ACC112 (cell line): ENCODE data around the gene GKN2.

Source experiments
- H2AFZ ChIP-seq: fragments of 200-600 bp; sonication (generic); one replicate; pipeline ENCODE4 v1.6.0; 2017; ENCODE audit warnings: antibody characterized with exemption, low read length; ENCODE audit not compliant: unreplicated experiment
- H3K27ac ChIP-seq: fragments of 200-600 bp; sonication (generic); 2 replicates; pipeline ENCODE4 v1.5.1; 2014; ENCODE audit warnings: low read depth, mild to moderate bottlenecking, antibody characterized with exemption, low read length, moderate library complexity
- H3K27me3 ChIP-seq: fragments of 200-600 bp; sonication (generic); 2 replicates; pipeline ENCODE4 v1.6.1; 2014; ENCODE audit warnings: mild to moderate bottlenecking, antibody characterized with exemption, low read length, moderate library complexity, mixed read lengths; ENCODE audit not compliant: insufficient read depth
- H3K36me3 ChIP-seq: fragments of 200-600 bp; sonication (generic); 2 replicates; pipeline ENCODE4 v1.6.1; 2016; ENCODE audit warnings: mild to moderate bottlenecking, antibody characterized with exemption, low read length, moderate library complexity, mixed read lengths; ENCODE audit not compliant: insufficient read depth
- H3K4me1 ChIP-seq: fragments of 200-600 bp; sonication (generic); one replicate; pipeline ENCODE4 v1.6.1; 2016; ENCODE audit warnings: low read length, mixed read lengths; ENCODE audit not compliant: insufficient read depth, unreplicated experiment, control insufficient read depth
- H3K4me3 ChIP-seq: fragments of 200-600 bp; sonication (generic); 2 replicates; pipeline ENCODE4 v1.5.1; 2014; ENCODE audit warnings: mild to moderate bottlenecking, low read depth, low read length
- H3K79me2 ChIP-seq: fragments of 200-600 bp; sonication (generic); one replicate; pipeline ENCODE4 v1.6.0; 2016; ENCODE audit warnings: low read length; ENCODE audit not compliant: control insufficient read depth, unreplicated experiment, insufficient read depth

GKN2 gene

GRCh38 chr2:68920481-68921170 is 32.1 kb downstream of the GKN2 start:
- H3K4me3 ChIP-seq, result no peak overlapping the region
- H3K36me3 ChIP-seq, result no peaks in the 10 kb centered on the region
- no peak overlapping the region for H2AFZ ChIP-seq
- H3K27me3 ChIP-seq, result no peaks in the 10 kb centered on the region
- peaks cover 6% of the 10 kb centered on the region for H3K4me1 ChIP-seq
- no peak overlapping the region for H3K27ac ChIP-seq
- H3K79me2 ChIP-seq, result no peaks in the 10 kb centered on the region

- no peak overlapping the region for H3K27ac ChIP-seq
- peaks cover 6% of the 10 kb centered on the region for H3K4me1 ChIP-seq
- no peak overlapping the region for H2AFZ ChIP-seq
- no peaks in the 10 kb centered on the region for H3K36me3 ChIP-seq
- no peaks in the 10 kb centered on the region for H3K79me2 ChIP-seq
- no peak overlapping the region for H3K4me3 ChIP-seq
- no peaks in the 10 kb centered on the region for H3K27me3 ChIP-seq
These were observed 34.2 kb downstream of the GKN2 start for GRCh38 chr2:68918497-68918896.

- Histone ChIP-seq H3K27me3 (no peaks in the 10 kb centered on the region), H3K27ac (no peak overlapping the region), H3K4me3 (no peak overlapping the region), H2AFZ (no peak overlapping the region), H3K4me1 (peaks cover 6% of the 10 kb centered on the region), H3K36me3 (no peaks in the 10 kb centered on the region), H3K79me2 (no peaks in the 10 kb centered on the region)
These were observed 35.5 kb downstream of the GKN2 start for GRCh38 chr2:68917034-68917718.

- no peaks in the 10 kb centered on the region for H3K27me3 ChIP-seq
- no peak overlapping the region for H2AFZ ChIP-seq
- no peak overlapping the region for H3K4me3 ChIP-seq
- no peak overlapping the region for H3K27ac ChIP-seq
- no peaks in the 10 kb centered on the region for H3K36me3 ChIP-seq
- H3K4me1 ChIP-seq, result peaks cover 6% of the 10 kb centered on the region
- no peaks in the 10 kb centered on the region for H3K79me2 ChIP-seq
These were observed 36.5 kb downstream of the GKN2 start for GRCh38 chr2:68916226-68916625.

GRCh38 chr2:68915393-68915792 is 37.3 kb downstream of the GKN2 start:
- H2AFZ ChIP-seq, result no peak overlapping the region
- H3K4me1 ChIP-seq, result no peaks in the 10 kb centered on the region
- H3K4me3 ChIP-seq, result no peak overlapping the region
- H3K27ac ChIP-seq, result no peak overlapping the region
- H3K79me2 ChIP-seq, result no peaks in the 10 kb centered on the region
- H3K36me3 ChIP-seq, result no peaks in the 10 kb centered on the region
- no peaks in the 10 kb centered on the region for H3K27me3 ChIP-seq

- Histone ChIP-seq H3K4me3 (no peak overlapping the region), H3K27ac (no peak overlapping the region), H2AFZ (no peak overlapping the region), H3K79me2 (no peaks in the 10 kb centered on the region), H3K4me1 (peaks cover 9% of the 10 kb centered on the region), H3K36me3 (no peaks in the 10 kb centered on the region), H3K27me3 (no peaks in the 10 kb centered on the region)
These were observed 39.3 kb downstream of the GKN2 start for GRCh38 chr2:68913359-68913758.

GRCh38 chr2:68912732-68913131 is 40.0 kb downstream of the GKN2 start:
- Histone ChIP-seq H3K36me3 (no peaks in the 10 kb centered on the region), H3K4me3 (no peak overlapping the region), H3K79me2 (no peaks in the 10 kb centered on the region), H3K27me3 (no peaks in the 10 kb centered on the region), H3K27ac (no peak overlapping the region), H3K4me1 (peaks cover 11% of the 10 kb centered on the region), H2AFZ (no peak overlapping the region)

- Histone ChIP-seq H3K27me3 (no peaks in the 10 kb centered on the region), H3K27ac (no peak overlapping the region), H3K36me3 (no peaks in the 10 kb centered on the region), H3K79me2 (no peaks in the 10 kb centered on the region), H2AFZ (no peak overlapping the region), H3K4me1 (peaks cover 11% of the 10 kb centered on the region), H3K4me3 (no peak overlapping the region)
These were observed 40.6 kb downstream of the GKN2 start for GRCh38 chr2:68912111-68912510.

- Histone ChIP-seq H3K27me3 (no peaks in the 10 kb centered on the region), H2AFZ (no peak overlapping the region)
These were observed 41.0 kb downstream of the GKN2 start for GRCh38 chr2:68911709-68912108.

GRCh38 chr2:68911246-68911645 is 41.4 kb downstream of the GKN2 start:
- Histone ChIP-seq H3K4me1 (peaks cover 11% of the 10 kb centered on the region), H2AFZ (no peak overlapping the region), H3K79me2 (no peaks in the 10 kb centered on the region), H3K27ac (no peak overlapping the region), H3K27me3 (no peaks in the 10 kb centered on the region), H3K36me3 (no peaks in the 10 kb centered on the region), H3K4me3 (no peak overlapping the region)

More at GRCh38 chr2:68911709-68912108, 41.0 kb downstream of the GKN2 start:
- peaks cover 11% of the 10 kb centered on the region for H3K4me1 ChIP-seq
- no peak overlapping the region for H3K4me3 ChIP-seq
- H3K27ac ChIP-seq, result no peak overlapping the region
- H3K36me3 ChIP-seq, result no peaks in the 10 kb centered on the region
- H3K79me2 ChIP-seq, result no peaks in the 10 kb centered on the region
